DMS153 treated with DMSO at 0.1 percent for 48 hours (cell line): ENCODE data around the gene DUSP15.

ENCODE experiments used
- DNase-seq: peaks from one replicate; lab custom pipeline; 2025; ENCODE audit not compliant: unreplicated experiment; lab: John Stamatoyannopoulos, UW

Gene DUSP15

DNA sequence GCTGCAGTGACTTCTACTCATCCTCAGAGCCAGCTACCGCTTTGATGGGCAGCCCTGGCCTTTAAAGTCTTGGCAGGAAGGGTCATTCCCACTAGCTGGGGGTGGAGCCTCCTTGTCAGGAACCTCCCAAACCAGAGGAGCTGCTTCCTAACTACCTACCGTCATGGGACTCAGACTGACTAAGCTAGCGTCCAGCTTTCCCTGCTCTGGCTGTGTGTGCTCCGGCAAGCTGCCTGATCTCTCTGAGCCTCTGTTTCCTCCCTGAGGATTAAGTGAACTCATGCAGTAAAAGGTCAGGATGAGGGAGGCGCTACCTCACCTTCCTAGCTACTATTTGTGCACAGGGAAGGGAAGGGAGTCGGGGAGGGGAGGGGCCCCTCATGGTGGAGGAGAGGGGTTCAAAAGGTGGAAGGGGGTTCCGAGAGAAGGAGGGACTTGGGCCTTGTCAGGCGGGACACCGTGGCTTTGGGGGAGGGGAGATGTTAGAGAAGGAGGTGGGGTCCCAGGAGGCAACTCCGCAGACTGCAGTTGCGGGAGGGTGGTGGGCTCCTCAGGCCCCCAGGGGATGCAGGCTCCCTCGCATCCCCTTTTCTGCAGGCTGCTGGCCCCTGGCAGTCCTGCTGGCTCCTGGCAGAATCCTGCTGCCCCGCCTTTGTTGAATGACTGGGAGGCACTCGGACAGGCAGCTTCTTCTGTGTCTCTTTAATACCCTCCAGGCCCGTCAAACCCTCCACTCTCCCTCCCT lies 9.8 kb downstream of the DUSP15 start:
- no peak for DNase-seq

- no peak for DNase-seq
Measured at GRCh38 chr20:31859998-31860380, 10.3 kb downstream of the DUSP15 start.

DNA sequence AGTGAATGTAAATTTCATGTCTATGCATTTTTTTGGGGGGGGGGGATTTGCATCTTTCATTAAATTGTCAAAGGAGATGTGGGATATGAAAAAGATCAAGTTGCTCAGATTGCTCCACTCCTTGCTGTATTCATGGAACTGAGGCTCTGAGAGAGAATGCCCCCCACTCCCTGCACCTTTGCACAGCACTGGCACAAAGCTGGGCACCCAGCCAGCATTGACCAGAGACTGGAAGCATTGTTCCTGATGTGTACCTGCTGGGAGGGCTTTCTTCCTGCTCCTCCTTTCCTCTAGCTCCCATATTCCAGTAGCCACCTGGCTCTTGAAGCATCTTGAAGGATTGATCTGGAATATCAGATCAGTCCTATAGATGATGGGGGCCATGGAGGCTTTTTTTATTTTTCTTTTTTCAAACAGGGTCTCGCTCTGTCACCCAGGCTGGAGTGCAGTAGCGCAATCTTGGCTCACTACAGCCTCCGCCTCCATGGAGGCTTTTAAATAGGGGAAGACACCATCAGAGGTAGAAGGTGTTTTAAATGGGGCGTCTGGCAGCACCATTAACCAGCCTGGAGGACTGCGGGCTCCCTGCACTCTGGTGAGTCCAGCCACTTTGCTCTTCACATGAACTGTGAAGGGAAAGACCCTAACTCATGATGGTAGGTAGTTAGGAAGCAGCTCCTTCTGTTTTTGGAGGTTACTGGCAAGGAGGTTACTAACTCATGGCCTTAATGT lies 10.9 kb downstream of the DUSP15 start:
- DNase-seq = no peak

DNA sequence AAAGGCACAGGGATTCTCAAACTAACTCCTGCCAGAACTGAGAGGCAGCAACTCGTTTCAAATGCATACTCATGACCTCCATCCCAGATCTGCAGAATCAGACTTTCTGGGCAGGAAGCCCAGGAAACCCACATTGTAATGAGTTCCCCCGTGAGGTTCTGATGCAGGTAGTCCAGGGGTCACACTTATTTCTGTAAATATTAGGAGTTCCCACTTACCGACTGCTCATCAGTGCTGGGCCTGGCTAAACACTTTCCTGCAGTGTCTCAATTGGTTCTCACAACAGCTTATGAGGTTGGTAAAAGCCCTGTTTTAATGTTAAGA lies 11.6 kb downstream of the DUSP15 start:
- DNase-seq = no peak

GRCh38 chr20:31857861-31858759 lies 12.2 kb downstream of the DUSP15 start:
- DNase-seq = no peak

DNA sequence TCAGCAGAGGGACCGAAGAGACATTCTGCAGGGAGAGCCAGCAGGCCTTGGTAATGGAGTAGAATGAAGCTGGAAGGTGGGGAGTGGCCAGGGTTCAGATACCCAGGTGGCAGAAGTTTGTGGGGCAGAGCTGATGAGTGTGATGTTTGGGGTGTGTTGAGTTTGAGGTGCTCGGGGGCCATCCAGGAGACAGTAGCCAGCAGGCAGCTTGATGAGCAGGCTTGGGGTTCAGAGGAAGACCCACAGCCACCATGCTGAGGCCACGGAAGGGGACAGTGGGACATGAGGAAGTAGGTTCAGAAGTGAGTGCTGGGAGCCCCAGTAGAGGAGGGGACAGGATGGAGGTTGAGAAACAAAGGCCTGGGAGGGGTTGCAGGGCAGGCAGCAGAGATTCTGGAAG lies 13.8 kb downstream of the DUSP15 start:
- DNase-seq = no peak

DNA sequence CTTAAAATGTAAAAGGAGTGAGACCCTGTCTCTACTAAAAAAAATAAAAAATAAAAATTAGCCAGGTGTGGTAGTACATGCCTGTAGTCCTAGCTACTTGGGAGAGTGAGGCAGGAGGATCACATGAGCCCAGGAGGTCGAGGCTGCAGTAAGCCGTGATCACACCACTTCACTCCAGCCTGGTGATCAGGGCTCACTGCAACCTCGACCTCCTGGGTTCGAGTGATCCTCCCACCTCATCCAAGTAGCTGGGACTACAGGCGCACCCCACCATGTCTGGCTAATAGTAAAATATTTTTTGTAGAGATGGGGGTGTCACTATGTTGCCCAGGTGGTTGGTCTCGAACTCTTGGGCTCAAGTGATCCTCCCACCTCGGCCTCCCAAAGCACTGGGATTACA lies 16.8 kb downstream of the DUSP15 start:
- DNase-seq = no peak

- no peak for DNase-seq
Measured at GRCh38 chr20:31851240-31851955, 18.9 kb downstream of the DUSP15 start.

DNA sequence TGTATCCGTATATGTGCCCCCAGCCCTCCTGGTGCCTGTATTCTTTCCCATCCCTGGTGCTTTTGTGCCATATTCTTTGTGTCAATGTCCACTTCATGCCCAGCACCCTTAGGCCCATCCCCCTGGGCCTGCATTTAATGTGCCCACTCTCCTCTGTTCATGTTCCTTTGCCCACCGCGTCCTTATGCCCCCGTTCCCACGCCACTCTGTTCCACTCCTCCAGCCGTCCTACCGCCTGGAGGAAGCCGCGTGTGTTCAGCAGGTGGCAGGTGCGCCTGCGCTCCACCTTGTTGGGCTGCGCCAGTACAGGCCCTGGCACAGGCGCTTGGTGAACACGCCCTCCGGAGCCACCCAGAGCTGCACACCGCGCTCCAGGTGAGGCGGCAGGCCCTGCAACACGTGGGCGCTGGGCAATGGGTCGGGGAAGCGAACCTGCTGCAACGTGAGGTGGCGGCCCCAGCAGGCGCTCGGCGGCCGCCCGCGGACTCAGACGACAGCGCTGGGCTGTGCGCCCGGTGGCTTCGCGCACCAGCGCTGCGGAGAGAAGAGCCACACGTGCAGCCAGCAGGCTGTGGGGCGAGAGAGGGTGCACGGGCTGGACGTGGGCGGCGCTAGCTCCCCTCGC lies 20.9 kb downstream of the DUSP15 start:
- DNase-seq = peak; percentile 32

GRCh38 chr20:31848088-31848999 lies 22.0 kb downstream of the DUSP15 start:
- DNase-seq = no peak

- no peak for DNase-seq
Measured at GRCh38 chr20:31846793-31847138, 23.6 kb downstream of the DUSP15 start.

DNA sequence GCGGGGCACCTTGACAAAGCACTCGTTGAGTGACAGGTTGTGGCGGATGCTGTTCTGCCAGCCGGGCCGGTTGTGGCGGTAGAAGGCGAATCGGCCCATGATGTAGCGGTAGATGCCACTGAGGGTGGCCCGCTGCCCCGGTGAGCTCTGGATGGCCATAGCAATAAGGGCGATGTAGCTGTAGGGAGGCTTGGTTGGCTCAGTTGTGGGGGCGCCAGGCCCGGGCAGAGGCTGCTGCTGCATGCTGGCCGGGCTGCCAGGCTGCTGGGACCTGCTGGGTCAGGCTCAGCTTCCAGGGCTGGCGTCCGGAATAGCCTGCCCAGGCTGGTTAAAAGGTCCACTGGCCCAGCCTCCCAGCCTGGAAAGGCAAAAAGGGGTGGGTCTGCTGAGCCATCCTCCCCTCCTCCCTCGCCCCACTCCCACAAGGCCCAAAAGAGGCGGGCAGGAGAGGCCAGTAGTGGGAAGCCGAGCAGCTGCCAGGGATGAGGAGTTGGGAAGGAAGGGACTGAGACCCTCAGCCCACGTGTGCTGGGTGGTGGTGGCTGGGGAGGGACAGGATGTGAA lies 24.9 kb downstream of the DUSP15 start, which contains the start of gene FOXS1:
FOXS1 (minus strand) TSS at position 305 of the 564 bp plus-strand sequence; CDS start at position 243, 62 bp downstream.
- no peak for DNase-seq

DNA sequence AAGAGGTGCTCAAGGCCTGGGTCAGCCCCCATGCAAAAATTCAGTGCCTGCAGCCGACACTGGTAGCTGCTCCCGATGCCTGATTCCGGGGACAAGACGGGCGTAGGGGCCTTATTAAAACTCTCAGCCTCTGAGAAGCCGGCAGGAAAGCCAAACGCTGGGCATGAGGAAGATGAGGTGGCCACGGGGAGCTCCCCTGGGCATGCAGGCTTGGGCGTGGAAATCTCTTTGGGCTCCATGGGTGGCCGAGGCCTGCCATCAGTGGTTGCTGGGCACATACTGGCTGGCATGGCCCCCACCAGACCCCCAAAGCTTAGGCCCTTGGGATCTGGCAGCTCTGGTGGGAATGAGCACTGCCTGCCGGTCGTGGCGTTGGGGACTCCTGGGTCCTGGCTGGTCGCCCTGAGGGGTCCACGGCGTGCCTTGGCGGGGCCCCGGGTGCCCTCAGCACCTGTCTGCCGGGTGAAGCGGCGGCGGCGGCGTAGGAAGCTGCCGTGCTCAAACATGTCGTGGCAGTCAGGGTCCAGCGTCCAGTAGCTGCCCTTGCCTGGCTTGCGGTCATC lies 25.5 kb downstream of the DUSP15 start:
- no peak for DNase-seq

GRCh38 chr20:31843881-31844280 lies 26.4 kb downstream of the DUSP15 start:
- DNase-seq = no peak

GRCh38 chr20:31843288-31843687 lies 27.0 kb downstream of the DUSP15 start:
- no peak for DNase-seq

- DNase-seq = no peak
Measured at GRCh38 chr20:31842471-31843157, 27.7 kb downstream of the DUSP15 start.

DNA sequence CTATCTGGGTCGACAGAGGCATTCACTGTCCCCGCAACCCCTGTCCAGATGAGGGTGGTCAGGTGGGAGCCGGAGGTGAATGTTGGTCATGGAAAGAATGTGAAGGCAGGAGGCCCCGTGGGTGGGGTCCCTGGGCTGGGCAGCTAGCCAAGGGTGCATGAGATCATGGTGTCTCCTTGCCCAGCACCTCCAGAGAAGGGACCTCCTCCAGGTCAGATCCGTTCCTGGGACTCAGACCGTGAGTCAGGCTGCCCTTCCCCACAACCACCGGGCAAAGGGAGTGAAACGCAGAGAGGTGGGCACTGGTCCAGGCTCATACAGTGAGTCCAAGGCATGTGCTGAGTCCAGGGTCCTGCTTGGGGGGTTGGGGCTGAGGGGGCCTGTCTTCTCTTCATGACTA lies 28.4 kb downstream of the DUSP15 start:
- DNase-seq = no peak
